Measurements from ENCODE around the gene MRPS2.

Gene MRPS2

GRCh38 chr9:135494791-135495559 lies 5.5 kb upstream of the MRPS2 start:
- TF ChIP-seq, protein P1, sequence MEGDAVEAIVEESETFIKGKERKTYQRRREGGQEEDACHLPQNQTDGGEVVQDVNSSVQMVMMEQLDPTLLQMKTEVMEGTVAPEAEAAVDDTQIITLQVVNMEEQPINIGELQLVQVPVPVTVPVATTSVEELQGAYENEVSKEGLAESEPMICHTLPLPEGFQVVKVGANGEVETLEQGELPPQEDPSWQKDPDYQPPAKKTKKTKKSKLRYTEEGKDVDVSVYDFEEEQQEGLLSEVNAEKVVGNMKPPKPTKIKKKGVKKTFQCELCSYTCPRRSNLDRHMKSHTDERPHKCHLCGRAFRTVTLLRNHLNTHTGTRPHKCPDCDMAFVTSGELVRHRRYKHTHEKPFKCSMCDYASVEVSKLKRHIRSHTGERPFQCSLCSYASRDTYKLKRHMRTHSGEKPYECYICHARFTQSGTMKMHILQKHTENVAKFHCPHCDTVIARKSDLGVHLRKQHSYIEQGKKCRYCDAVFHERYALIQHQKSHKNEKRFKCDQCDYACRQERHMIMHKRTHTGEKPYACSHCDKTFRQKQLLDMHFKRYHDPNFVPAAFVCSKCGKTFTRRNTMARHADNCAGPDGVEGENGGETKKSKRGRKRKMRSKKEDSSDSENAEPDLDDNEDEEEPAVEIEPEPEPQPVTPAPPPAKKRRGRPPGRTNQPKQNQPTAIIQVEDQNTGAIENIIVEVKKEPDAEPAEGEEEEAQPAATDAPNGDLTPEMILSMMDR (conservative IDR thresholded peaks at IDR 0.05): no peak
- H3K27ac ChIP-seq: no peak overlapping the region

- TF ChIP-seq, protein P1 (conservative IDR thresholded peaks at IDR 0.05): no peak
- no peak overlapping the region; the same call in 1 of the 2 replicates for H3K27ac ChIP-seq
These were observed 1.9 kb upstream of the MRPS2 start for GRCh38 chr9:135498381-135499126.

GRCh38 chr9:135499326-135500070 lies 984 bp upstream of the MRPS2 start:
- TF ChIP-seq, protein P1 (conservative IDR thresholded peaks at IDR 0.05): no peak
- peak overlapping the region; percentile 93 for H3K27ac ChIP-seq

DNA sequence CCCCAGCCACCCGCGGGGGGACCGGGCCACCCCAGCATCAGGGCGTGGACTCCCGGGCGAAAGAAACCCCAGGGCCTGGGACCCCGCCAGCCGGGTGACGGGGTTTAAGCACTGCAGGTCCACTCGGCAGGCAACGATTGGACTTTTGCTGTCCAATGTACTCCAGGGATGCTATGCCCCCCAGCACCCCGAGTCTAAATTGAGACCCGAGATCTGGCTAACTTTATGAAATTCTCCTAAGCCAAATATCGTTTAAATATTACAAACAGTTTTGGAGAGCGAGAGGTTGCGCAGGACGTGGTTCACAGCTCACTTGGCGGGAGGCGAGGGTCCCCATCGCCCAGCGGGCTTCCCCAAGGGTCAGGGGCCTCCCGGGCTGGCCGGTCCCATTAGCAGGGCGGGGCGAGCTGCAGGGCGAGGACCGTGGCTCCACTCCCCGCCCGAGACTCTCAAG lies 384 bp upstream of the MRPS2 start:
- peak overlapping the region; percentile 93 for H3K27ac ChIP-seq
- TF ChIP-seq, protein P1 (conservative IDR thresholded peaks at IDR 0.05): no peak

- peak overlapping the region; percentile 93 for H3K27ac ChIP-seq
- TF ChIP-seq, protein P1 (conservative IDR thresholded peaks at IDR 0.05): no peak
These were observed 1.0 kb downstream of the MRPS2 start for GRCh38 chr9:135501261-135502167.

DNA sequence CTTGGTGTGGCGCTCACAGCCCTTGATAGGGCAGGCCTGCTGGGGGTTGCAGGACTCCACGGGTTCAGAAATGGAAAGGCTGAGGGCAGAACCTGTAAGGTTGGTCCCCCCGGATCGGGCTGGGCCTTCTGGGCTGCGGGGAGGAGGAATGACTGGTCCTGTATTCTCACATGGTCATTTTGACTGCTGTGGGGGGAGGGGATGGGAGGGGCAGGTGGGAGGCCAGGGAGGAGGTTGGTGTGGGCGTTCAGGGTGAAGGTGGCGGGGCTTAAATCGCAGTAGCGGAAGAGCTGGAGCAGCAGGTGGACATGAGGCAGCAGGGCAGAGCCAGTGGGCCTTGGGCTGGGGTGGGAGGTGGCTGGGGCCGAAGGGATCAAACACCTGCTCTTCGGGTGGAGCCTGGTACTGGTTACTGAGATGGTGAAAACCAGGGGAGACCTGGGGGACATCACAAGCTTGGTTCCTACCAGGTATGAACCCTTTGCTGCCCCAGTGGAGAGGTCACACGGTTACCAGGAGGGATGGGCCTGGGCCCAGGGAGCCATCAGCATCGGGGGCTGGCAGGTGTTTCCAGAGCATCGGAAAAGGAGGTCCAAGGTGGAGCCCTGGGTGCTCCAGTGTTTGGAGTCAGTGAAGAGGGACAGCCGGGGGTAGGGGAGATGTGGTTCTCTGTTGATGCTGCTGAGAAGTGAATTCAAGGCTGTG lies 1.8 kb downstream of the MRPS2 start:
- TF ChIP-seq, protein P1 (conservative IDR thresholded peaks at IDR 0.05): no peak

More for the DNA sequence above, 1.8 kb downstream of the MRPS2 start:
- H3K27ac ChIP-seq: peak overlapping the region; percentile 93; the same call in 1 of the 2 replicates
